ENCODE measurements around the gene ELOVL7.
"Not testable (repeated sequence)": the region's sequence is repeated elsewhere in the genome, so short reads cannot be mapped to it uniquely, and the experiment has no call there.

Gene ELOVL7

GRCh38 chr5:60823574-60823973 lies 20.5 kb downstream of the ELOVL7 start:
- no peak for TF ChIP-seq CTCF (IDR thresholded peaks at IDR 0.05; ENCODE audit: low read depth, low read length)
- H3K4me3 ChIP-seq (replicated peaks in 1 of 2; ENCODE audit: low read depth in 2 of 2, low read length in 2 of 2): no peak overlapping the region
- DNase-seq (ENCODE audit: low read depth in 2 of 2): no peak

DNA sequence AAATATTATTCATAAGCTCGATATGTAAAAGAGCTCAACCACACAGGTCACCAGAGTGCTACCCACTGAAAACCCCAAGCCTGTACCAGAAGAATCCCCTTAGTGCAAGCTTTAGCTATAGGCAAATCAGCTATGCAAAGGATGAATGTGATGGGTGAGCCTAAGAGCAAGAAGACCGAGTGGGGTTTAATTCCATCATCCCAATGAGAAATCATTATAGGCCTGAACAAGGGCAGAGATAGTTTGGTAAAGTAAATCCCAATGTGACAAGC lies 21.8 kb downstream of the ELOVL7 start:
- TF ChIP-seq CTCF (IDR thresholded peaks at IDR 0.05; ENCODE audit: low read depth, low read length): no peak
- DNase-seq (ENCODE audit: low read depth in 2 of 2): no peak
- H3K4me3 ChIP-seq (replicated peaks in 1 of 2; ENCODE audit: low read depth in 2 of 2, low read length in 2 of 2): no peak overlapping the region

DNA sequence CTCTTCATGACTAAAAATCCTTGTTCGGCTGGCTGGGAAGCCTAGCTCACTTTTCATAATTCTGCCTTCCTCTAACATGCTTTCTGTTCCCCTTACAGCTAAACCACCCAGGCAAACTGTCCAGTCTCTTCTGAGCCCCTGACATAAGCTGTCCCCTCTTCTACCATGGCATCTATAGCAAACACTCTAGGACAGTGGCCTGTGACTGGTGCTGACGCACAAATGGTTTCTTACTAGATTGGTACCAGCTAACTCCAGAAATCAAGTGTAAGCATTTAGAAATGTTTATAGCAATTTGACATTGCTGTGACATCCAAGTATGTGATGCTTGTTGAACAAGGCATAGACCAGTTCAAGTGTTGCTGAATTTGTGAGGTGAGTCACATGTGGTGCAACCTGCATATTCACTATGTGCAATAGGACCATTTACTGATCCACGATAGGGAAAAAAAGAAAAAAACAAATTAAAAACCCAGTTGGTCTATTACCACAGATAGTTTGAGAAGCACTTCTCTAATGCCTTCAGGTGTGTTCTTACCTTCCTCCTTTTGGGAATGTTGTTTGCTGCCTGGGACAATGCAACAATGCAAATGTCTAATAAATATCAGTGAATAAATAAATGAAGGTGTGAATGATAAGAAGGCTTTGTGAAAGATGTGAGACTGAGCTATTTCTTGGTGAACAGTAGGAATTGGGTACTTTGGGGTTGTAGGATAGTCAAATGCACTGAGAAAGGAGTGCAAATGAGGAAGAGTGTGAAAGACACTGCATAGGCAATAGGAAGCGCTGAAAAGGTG lies 22.4 kb downstream of the ELOVL7 start:
- no peak for TF ChIP-seq CTCF (IDR thresholded peaks at IDR 0.05; ENCODE audit: low read depth, low read length)
- H3K4me3 ChIP-seq (replicated peaks in 1 of 2; ENCODE audit: low read depth in 2 of 2, low read length in 2 of 2): no peak overlapping the region
- DNase-seq (ENCODE audit: low read depth in 2 of 2): no peak

GRCh38 chr5:60820593-60821487 lies 23.2 kb downstream of the ELOVL7 start:
- DNase-seq (ENCODE audit: low read depth in 2 of 2): no peak
- TF ChIP-seq CTCF (IDR thresholded peaks at IDR 0.05; ENCODE audit: low read depth, low read length): no peak
- H3K4me3 ChIP-seq (replicated peaks in 1 of 2; ENCODE audit: low read depth in 2 of 2, low read length in 2 of 2): no peak overlapping the region

DNA sequence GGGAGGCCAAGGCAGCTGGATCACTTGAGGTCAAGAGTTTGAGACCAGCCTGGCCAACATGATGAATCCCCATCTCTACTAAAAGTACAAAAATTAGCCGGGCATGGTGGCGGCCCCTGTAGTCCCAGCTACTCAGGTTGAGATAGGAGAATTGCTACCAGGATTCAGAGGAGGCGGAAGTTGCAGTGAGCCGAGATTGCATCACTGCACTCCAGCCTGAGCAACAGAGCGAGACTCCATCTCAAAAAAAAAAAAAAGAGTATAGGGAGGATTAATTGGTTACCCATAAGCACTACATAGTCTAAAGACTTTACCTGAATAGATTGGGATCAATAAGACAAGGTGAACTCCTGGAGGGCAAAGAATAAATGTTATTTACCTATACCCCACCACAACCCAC lies 27.9 kb downstream of the ELOVL7 start:
- not testable (repeated sequence) for DNase-seq (ENCODE audit: low read depth in 2 of 2); H3K4me3 ChIP-seq (replicated peaks in 1 of 2; ENCODE audit: low read depth in 2 of 2, low read length in 2 of 2)

DNA sequence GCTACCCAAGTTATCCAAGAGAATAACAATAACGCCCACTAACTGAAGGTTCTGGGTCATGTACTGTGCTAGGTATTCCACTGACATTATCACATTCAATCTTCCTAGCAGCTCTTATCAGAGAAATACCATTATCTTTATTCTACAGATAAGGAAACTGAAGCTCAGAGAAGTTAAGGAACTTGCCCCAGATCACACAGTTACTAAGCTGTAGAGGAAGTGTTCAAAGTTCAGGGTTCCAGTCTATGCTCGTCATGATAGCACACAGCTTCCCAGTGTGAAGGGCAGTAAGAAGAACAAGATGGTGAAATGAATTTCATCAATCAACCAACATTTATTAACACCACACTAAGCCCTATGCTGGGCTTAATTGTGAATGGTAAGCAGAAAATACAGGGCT lies 29.6 kb downstream of the ELOVL7 start:
- H3K4me3 ChIP-seq (replicated peaks in 1 of 2; ENCODE audit: low read depth in 2 of 2, low read length in 2 of 2): no peak overlapping the region
- TF ChIP-seq CTCF (IDR thresholded peaks at IDR 0.05; ENCODE audit: low read depth, low read length): no peak
- no peak for DNase-seq (ENCODE audit: low read depth in 2 of 2)

- DNase-seq (ENCODE audit: low read depth in 2 of 2): no peak
- no peak for TF ChIP-seq CTCF (IDR thresholded peaks at IDR 0.05; ENCODE audit: low read depth, low read length)
- H3K4me3 ChIP-seq (replicated peaks in 1 of 2; ENCODE audit: low read depth in 2 of 2, low read length in 2 of 2): no peak overlapping the region
Observed at GRCh38 chr5:60812426-60812825, 31.6 kb downstream of the ELOVL7 start.
